Brain microvascular endothelial cell (primary cell): ENCODE data around the gene IL12RB1.

ENCODE experiments used
- DNase-seq: peaks from one replicate; pipeline ENCODE4 v3.0.0-alpha.2; 2020
- H3K27ac ChIP-seq: fragments of 250-450 bp; sonication (Bioruptor Pico); 2 replicates; pipeline ENCODE4 v1.5.1; 2020; ENCODE audit warnings: mild to moderate bottlenecking, moderate library complexity
- H3K27me3 ChIP-seq: fragments of 250-450 bp; sonication (Bioruptor Pico); replicated peaks from 2 replicates; pipeline ENCODE4 v1.5.1; 2020; ENCODE audit warnings: mild to moderate bottlenecking
- H3K36me3 ChIP-seq: fragments of 250-450 bp; sonication (Bioruptor Pico); replicated peaks from 2 replicates; pipeline ENCODE4 v1.5.1; 2020; ENCODE audit warnings: mild to moderate bottlenecking
- H3K4me3 ChIP-seq: 2 replicates; pipeline ENCODE4 v1.5.1; 2011; ENCODE audit warnings: low read depth, mild to moderate bottlenecking, control low read depth, low read length, moderate library complexity
- CTCF ChIP-seq: IDR thresholded peaks from 2 replicates; pipeline ENCODE4 v1.5.1; 2011; ENCODE audit warnings: low read depth, mild to moderate bottlenecking, moderate library complexity, low read length, control low read depth, inconsistent platforms; ENCODE audit errors: missing control alignments
- in situ Hi-C: cut with HindIII; loops from 2 replicates; pipeline ENCODE4 v1.10.0; 2017; ENCODE audit warnings: low sequenced_read_pairs, low pct_ligation_motif_present

IL12RB1 gene

GRCh38 chr19:18049385-18049784 lies 37.3 kb downstream of the IL12RB1 start:
- peak; percentile 38 for DNase-seq
- no peak overlapping the region for H3K27ac ChIP-seq
- H3K4me3 ChIP-seq = no peak overlapping the region
- no peaks in the 10 kb centered on the region for H3K36me3 ChIP-seq
- TF ChIP-seq CTCF = no peak
- H3K27me3 ChIP-seq = no peaks in the 10 kb centered on the region
- in situ Hi-C loops = no loop called here

GRCh38 chr19:18046059-18046718 lies 40.5 kb downstream of the IL12RB1 start:
- Histone ChIP-seq H3K4me3 (no peak overlapping the region), H3K27ac (peak overlapping the region; percentile 4), H3K27me3 (no peaks in the 10 kb centered on the region), H3K36me3 (no peaks in the 10 kb centered on the region)
- TF ChIP-seq CTCF = no peak
- in situ Hi-C loops = no loop called here
- DNase-seq = peak; percentile 59

- H3K4me3 ChIP-seq = peak overlapping the region; percentile 29
- no peaks in the 10 kb centered on the region for H3K27me3 ChIP-seq
- no peak for TF ChIP-seq CTCF
- DNase-seq = no peak
- no peaks in the 10 kb centered on the region for H3K36me3 ChIP-seq
- no peak overlapping the region for H3K27ac ChIP-seq
- in situ Hi-C loops = no loop called here
Observed at GRCh38 chr19:18045307-18046050, 41.3 kb downstream of the IL12RB1 start.

- Histone ChIP-seq H3K4me3 (peak overlapping the region; percentile 29), H3K27ac (no peak overlapping the region), H3K36me3 (no peaks in the 10 kb centered on the region), H3K27me3 (no peaks in the 10 kb centered on the region)
- TF ChIP-seq CTCF = no peak
- in situ Hi-C loops = no loop called here
- peak; percentile 62 for DNase-seq
Observed at GRCh38 chr19:18044825-18045304, 41.9 kb downstream of the IL12RB1 start.

GRCh38 chr19:18043676-18044075 lies 43.1 kb downstream of the IL12RB1 start:
- H3K27ac ChIP-seq = no peak overlapping the region
- no peak overlapping the region for H3K4me3 ChIP-seq
- no peak for TF ChIP-seq CTCF
- H3K27me3 ChIP-seq = no peaks in the 10 kb centered on the region
- in situ Hi-C loops = no loop called here
- DNase-seq = no peak
- no peaks in the 10 kb centered on the region for H3K36me3 ChIP-seq
